H1 (cell line): Measurements from ENCODE around the gene BCAS4. TPM values are rescaled to one million over a fixed set of nuclear protein-coding genes. Genes with fewer than 3 reads are reported as not detected.

Experiments
- CTCF ChIA-PET: fragments of 300-600 bp; sonication (Branson Sonifier 250); formaldehyde crosslinking; loops from one replicate; lab custom pipeline; 2021; ENCODE audit not compliant: partially characterized antibody; lab: Charles Lee
- POLR2A ChIA-PET: fragments of 300-600 bp; sonication (Branson Sonifier 250); formaldehyde crosslinking; loops from one replicate; lab custom pipeline; 2021; ENCODE audit warnings: inconsistent platforms; ENCODE audit not compliant: partially characterized antibody; lab: Charles Lee
- DNase-seq, 2 experiments: peaks; one replicate each; pipeline versions ENCODE4 v3.0.0 to v3.0.0-alpha.2; 2010 to 2022; ENCODE audit warnings: low spot score in 2 of 2, low read depth in 1 of 2, mixed read lengths in 1 of 2
- FAIRE-seq: peaks from 2 replicates; lab custom pipeline; 2011; peaks lifted over from hg19 to GRCh38; lab: Jason Lieb, UNC
- H2AFZ ChIP-seq: 2 replicates; pipeline ENCODE4 v1.8.1; 2012; ENCODE audit warnings: low read length, inconsistent platforms
- H2AK5ac ChIP-seq: 2 replicates; pipeline ENCODE4 v1.6.1; 2013; ENCODE audit warnings: low read depth, low read length
- H2BK120ac ChIP-seq: replicated peaks from 2 replicates; pipeline ENCODE3; 2013; ENCODE audit warnings: low read depth, low read length, inconsistent platforms
- H2BK12ac ChIP-seq: 2 replicates; pipeline ENCODE4 v1.6.1; 2013; ENCODE audit warnings: low read depth, low read length
- H2BK15ac ChIP-seq: 2 replicates; pipeline ENCODE4 v1.6.1; 2013; ENCODE audit warnings: low read length
- H2BK20ac ChIP-seq: 2 replicates; pipeline ENCODE4 v1.6.1; 2013; ENCODE audit warnings: low read length
- H2BK5ac ChIP-seq: 2 replicates; pipeline ENCODE4 v1.6.1; 2013; ENCODE audit warnings: low read depth, low read length
- H3K14ac ChIP-seq: 2 replicates; pipeline ENCODE4 v1.6.1; 2013; ENCODE audit warnings: inconsistent platforms; ENCODE audit not compliant: insufficient read length
- H3K18ac ChIP-seq: 2 replicates; pipeline ENCODE4 v1.6.1; 2013; ENCODE audit warnings: low read length; ENCODE audit errors: extremely low read depth
- H3K23ac ChIP-seq: 2 replicates; pipeline ENCODE4 v1.6.1; 2013; ENCODE audit warnings: inconsistent platforms; ENCODE audit not compliant: insufficient read length
- H3K23me2 ChIP-seq: 2 replicates; pipeline ENCODE4 v1.6.1; 2013; ENCODE audit warnings: low read depth, low read length
- H3K27ac ChIP-seq: 2 replicates; pipeline ENCODE4 v1.6.1; 2011; ENCODE audit warnings: low read depth, low read length, inconsistent platforms
- H3K27me3 ChIP-seq, 4 experiments: replicated peaks in 1 of 4; 1 replicate in 1 of 4; 2 replicates in 3 of 4; pipeline versions ENCODE4 v1.6.1 to v1.8.1; 2011 to 2013; ENCODE audit warnings: low read length in 3 of 4, mild to moderate bottlenecking in 3 of 4, inconsistent platforms in 2 of 4, mixed read lengths in 2 of 4, moderate library complexity in 1 of 4; ENCODE audit not compliant: control insufficient read depth in 3 of 4, insufficient read depth in 3 of 4; ENCODE audit errors: extremely low read depth in 1 of 4
- H3K36me3 ChIP-seq, 4 experiments: 2 replicates each; pipeline versions ENCODE4 v1.6.1 to v1.8.1; 2011 to 2013; ENCODE audit warnings: mild to moderate bottlenecking in 4 of 4, low read length in 3 of 4, moderate library complexity in 2 of 4, control low read depth in 1 of 4, inconsistent platforms in 1 of 4; ENCODE audit not compliant: insufficient read depth in 4 of 4, control insufficient read depth in 2 of 4
- H3K4ac ChIP-seq: replicated peaks from 2 replicates; pipeline ENCODE3; 2013; ENCODE audit warnings: low read length, low read depth, mixed read lengths, inconsistent platforms; ENCODE audit not compliant: insufficient read length
- H3K4me1 ChIP-seq, 4 experiments: replicated peaks in 1 of 4; 1 replicate in 1 of 4; 2 replicates in 3 of 4; pipeline versions ENCODE4 v1.6.1 to v1.8.1; 2011 to 2013; ENCODE audit warnings: low read length in 3 of 4, inconsistent platforms in 2 of 4, mixed read lengths in 1 of 4; ENCODE audit not compliant: insufficient read depth in 4 of 4, control insufficient read depth in 3 of 4
- H3K4me2 ChIP-seq, 2 experiments: 2 replicates each; pipeline versions ENCODE4 v1.6.1 to v1.8.1; 2011 to 2013; ENCODE audit warnings: low read depth in 2 of 2, low read length in 2 of 2, control low read depth in 1 of 2, inconsistent platforms in 1 of 2, mild to moderate bottlenecking in 1 of 2; ENCODE audit not compliant: insufficient read depth in 1 of 2
- H3K4me3 ChIP-seq, 4 experiments: fragments of 200-600, 300-600 bp in 1 of 4; sonication (generic), shearing (Covaris generic), sonication (Bioruptor Twin) in 1 of 4; 2 replicates each; pipeline versions ENCODE4 v1.5.1 to v1.8.1; 2011 to 2016; ENCODE audit warnings: low read length in 4 of 4, low read depth in 3 of 4, control low read depth in 2 of 4, inconsistent platforms in 2 of 4, mild to moderate bottlenecking in 2 of 4, mixed read lengths in 1 of 4, moderate library complexity in 1 of 4; ENCODE audit not compliant: insufficient read depth in 2 of 4; ENCODE audit errors: extremely low read depth in 1 of 4
- H3K56ac ChIP-seq: replicated peaks from 2 replicates; pipeline ENCODE3; 2013; ENCODE audit warnings: low read depth, mild to moderate bottlenecking, mixed read lengths, low read length, inconsistent platforms; ENCODE audit not compliant: insufficient read length
- H3K79me1 ChIP-seq: 2 replicates; pipeline ENCODE4 v1.6.1; 2013; ENCODE audit warnings: low read depth, low read length, control low read depth
- H3K79me2 ChIP-seq, 2 experiments: 2 replicates each; pipeline versions ENCODE4 v1.6.1 to v1.8.1; 2012 to 2013; ENCODE audit warnings: low read length in 2 of 2, mild to moderate bottlenecking in 2 of 2, inconsistent platforms in 1 of 2; ENCODE audit not compliant: insufficient read depth in 2 of 2, control insufficient read depth in 1 of 2
- H3K9ac ChIP-seq, 4 experiments: replicated peaks in 1 of 4; 1 replicate in 1 of 4; 2 replicates in 3 of 4; pipeline versions ENCODE4 v1.6.1 to v1.8.1; 2011 to 2013; ENCODE audit warnings: low read depth in 3 of 4, low read length in 3 of 4, control low read depth in 2 of 4, mild to moderate bottlenecking in 2 of 4, moderate library complexity in 2 of 4, inconsistent platforms in 1 of 4; ENCODE audit errors: extremely low read depth in 1 of 4
- H3K9me3 ChIP-seq, 2 experiments: 2 replicates each; pipeline versions ENCODE4 v1.6.1 to v1.8.1; 2012 to 2013; ENCODE audit warnings: mild to moderate bottlenecking in 2 of 2, moderate library complexity in 2 of 2, control low read depth in 1 of 2, inconsistent platforms in 1 of 2, low read depth in 1 of 2, low read length in 1 of 2, mixed read lengths in 1 of 2; ENCODE audit not compliant: insufficient read depth in 2 of 2
- H4K20me1 ChIP-seq, 2 experiments: replicated peaks in 1 of 2; 2 replicates each; pipeline versions ENCODE3 to v1.8.1; 2011 to 2013; ENCODE audit warnings: inconsistent platforms in 2 of 2, low read length in 2 of 2, mild to moderate bottlenecking in 1 of 2; ENCODE audit not compliant: insufficient read depth in 2 of 2, control insufficient read depth in 1 of 2
- H4K5ac ChIP-seq: 2 replicates; pipeline ENCODE4 v1.6.1; 2013; ENCODE audit warnings: low read length, low read depth, mixed read lengths, inconsistent platforms; ENCODE audit not compliant: insufficient read length
- H4K8ac ChIP-seq: 2 replicates; pipeline ENCODE4 v1.8.0; 2013; ENCODE audit warnings: mild to moderate bottlenecking, moderate library complexity, low read length, inconsistent platforms; ENCODE audit not compliant: insufficient read depth; ENCODE audit errors: extremely low read depth
- H4K91ac ChIP-seq: replicated peaks from 2 replicates; pipeline ENCODE3; 2013; ENCODE audit warnings: low read length, mixed read lengths, inconsistent platforms; ENCODE audit not compliant: insufficient read length
- BACH1 ChIP-seq: IDR thresholded peaks from 2 replicates; pipeline ENCODE4 v1.6.1; 2012; ENCODE audit warnings: low read length, improper control_type of control experiment
- POLR2A ChIP-seq, 2 experiments: IDR thresholded peaks; 1 replicate in 1 of 2; 2 replicates in 1 of 2; pipeline ENCODE4 v1.6.1; 2011; ENCODE audit warnings: low read depth in 2 of 2, low read length in 2 of 2, mild to moderate bottlenecking in 2 of 2; ENCODE audit errors: control extremely low read depth in 1 of 2
- WGBS, 2 experiments: shearing (Covaris generic) in 1 of 2; methylation state at CpG; one replicate each; pipeline versions ENCODE4 v1.1.6 to v1.1.7; 2013 to 2015; ENCODE audit warnings: low lambda C conversion rate in 2 of 2, mixed read lengths in 2 of 2, inconsistent platforms in 1 of 2, low coverage in 1 of 2, missing lambda C conversion rate in 1 of 2; ENCODE audit not compliant: insufficient replicate concordance in 2 of 2, insufficient coverage in 1 of 2, insufficient read length in 1 of 2; ENCODE audit errors: extremely low coverage in 1 of 2, missing lambda C conversion rate in 1 of 2; 5-methylcytosine and 5-hydroxymethylcytosine counted together
- polyA plus RNA-seq, 7 experiments: library from polyadenylated mRNA; depleted of rRNA in 3 of 7; stranded (reverse) in 5 of 7; unstranded in 2 of 7; fragments of >200 nt in 5 of 7; fragments of 200-250 nt in 2 of 7; gene quantifications; 1 replicate in 5 of 7; 2 replicates in 1 of 7; 4 replicates in 1 of 7; pipeline versions ENCODE4 v1.2.1 to v1.2.3, GENCODE V29; 2011 to 2013; ENCODE audit warnings: missing spikeins in 2 of 7, mixed read lengths in 2 of 7
- total RNA-seq: library from RNA; stranded (reverse); fragmentation: NEBNext Ultra II Directional; extraction: Animal tissue kit (Norgen Biotek cat#: 25700); gene quantifications from 2 replicates; pipeline ENCODE4 v1.2.1, GENCODE V29; 2021
- TF ChIP-seq, protein P1 (sequence below): IDR thresholded peaks from 2 replicates; pipeline ENCODE4 v1.6.1; 2012; ENCODE audit warnings: inconsistent platforms

The BCAS4 gene
- total and polyA plus RNA-seq, 2 of the 8 experiments (the other 6 are each of a cell fraction or from before 2014, with no cell fraction given): 21.2 to 23.6 TPM

GRCh38 chr20:50859161-50859560 is 64.3 kb downstream of the BCAS4 start:
- POLR2A ChIA-PET: interaction anchor here (0.7 kb wide), 1 partner anchor 11 kb away, joined by 3 read pairs; no protein-coding TSS in a partner anchor
- H3K23ac ChIP-seq: no peak overlapping the region
- no peak overlapping the region for H2BK12ac ChIP-seq
- H4K5ac ChIP-seq: no peak overlapping the region
- no peaks in the 10 kb centered on the region for H3K79me2 ChIP-seq
- no peak overlapping the region for H2AK5ac ChIP-seq
- H3K27ac ChIP-seq: no peak overlapping the region
- WGBS, 2 experiments: 80% methylated on average over 10 of the region's 10 CpGs; no CpG with 5 or more reads in 1 of the 2 experiments
- no peak overlapping the region for H3K14ac ChIP-seq
- no peak overlapping the region for H2BK120ac ChIP-seq
- H4K20me1 ChIP-seq: no peaks in the 10 kb centered on the region
- H3K4me3 ChIP-seq: no peak overlapping the region
- FAIRE-seq: no peak
- H4K91ac ChIP-seq: no peak overlapping the region
- no peak overlapping the region for H3K4me2 ChIP-seq
- no peak overlapping the region for H2BK15ac ChIP-seq
- H3K27me3 ChIP-seq: no peaks in the 10 kb centered on the region; a peak in 1 of 7 replicates
- H3K23me2 ChIP-seq: no peaks in the 10 kb centered on the region
- H3K36me3 ChIP-seq: no peaks in the 10 kb centered on the region
- H2BK20ac ChIP-seq: no peak overlapping the region
- H3K56ac ChIP-seq: no peak overlapping the region
- H3K9ac ChIP-seq: no peak overlapping the region
- no peak overlapping the region; the same call in 1 of the 2 replicates for H3K18ac ChIP-seq
- H2AFZ ChIP-seq: no peak overlapping the region
- CTCF ChIA-PET: interaction anchor here (1.0 to 1.5 kb wide), 3 partner anchors 11 to 65 kb away, joined by 3 to 4 read pairs (median 4); partner anchors contain the start of gene BCAS4
- TF ChIP-seq, protein P1, sequence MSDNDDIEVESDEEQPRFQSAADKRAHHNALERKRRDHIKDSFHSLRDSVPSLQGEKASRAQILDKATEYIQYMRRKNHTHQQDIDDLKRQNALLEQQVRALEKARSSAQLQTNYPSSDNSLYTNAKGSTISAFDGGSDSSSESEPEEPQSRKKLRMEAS: no peak
- TF ChIP-seq BACH1: no peak
- no peak for TF ChIP-seq POLR2A (IDR thresholded peaks at IDR 0.05; ENCODE audit: control extremely low read depth in 1 of 2, low read depth in 2 of 2, low read length in 2 of 2)
- H4K8ac ChIP-seq: no peak overlapping the region; the same call in 1 of the 2 replicates
- H3K79me1 ChIP-seq: peaks cover 3% of the 10 kb centered on the region; the same call in 1 of the 2 replicates
- H2BK5ac ChIP-seq: no peak overlapping the region
- no peak for DNase-seq
- peaks cover 3 to 18% (median 9%) of the 10 kb centered on the region in 4 experiments; a peak in 5 of 7 replicates for H3K4me1 ChIP-seq
- H3K9me3 ChIP-seq: no peaks in the 10 kb centered on the region
- no peak overlapping the region for H3K4ac ChIP-seq
